Thoracic aorta (tissue), 2 donors: ENCODE data around the gene TM9SF1. TPM values are rescaled to one million over a fixed set of nuclear protein-coding genes. Genes with fewer than 3 reads are reported as not detected.
A peak's percentile ranks its signal among the peaks of the same experiment; 100 is the strongest.

Source experiments
- ATAC-seq: fragments of 150-250 bp; one replicate; pipeline ENCODE4 v1.8.0; 2017; ENCODE audit warnings: low read depth; ENCODE audit not compliant: insufficient number of reproducible peaks, low FRiP score
- DNase-seq: peaks from one replicate; pipeline ENCODE4 v3.0.0-alpha.2; 2020; ENCODE audit warnings: low spot score
- H3K27ac ChIP-seq, 2 donors: fragments of 200-600 bp; sonication (generic); 1 replicate in 1 of 2; 2 replicates in 1 of 2; pipeline ENCODE4 v1.5.1; 2016; ENCODE audit warnings: mild to moderate bottlenecking in 2 of 2, moderate library complexity in 2 of 2
- H3K27me3 ChIP-seq: fragments of 200-600 bp; sonication (generic); replicated peaks from 2 replicates; pipeline ENCODE4 v1.6.0; 2016; ENCODE audit warnings: mild to moderate bottlenecking; ENCODE audit not compliant: insufficient read depth
- H3K36me3 ChIP-seq: fragments of 200-600 bp; sonication (generic); one replicate; pipeline ENCODE4 v1.5.1; 2016
- H3K4me1 ChIP-seq, 2 donors: fragments of 200-600 bp; sonication (generic); 1 replicate in 1 of 2; 2 replicates in 1 of 2; pipeline versions ENCODE4 v1.5.1 to v1.6.0; 2016; ENCODE audit warnings: low read depth in 2 of 2, mild to moderate bottlenecking in 1 of 2; ENCODE audit not compliant: control insufficient read depth in 1 of 2
- H3K4me3 ChIP-seq: fragments of 200-600 bp; sonication (generic); 2 replicates; pipeline ENCODE4 v1.5.1; 2016; ENCODE audit warnings: mild to moderate bottlenecking
- H3K9me3 ChIP-seq: fragments of 200-600 bp; sonication (generic); 2 replicates; pipeline ENCODE4 v1.5.1; 2016
- total RNA-seq, 2 donors: library from RNA; depleted of rRNA; stranded (reverse); fragments of >200 nt; gene quantifications; one replicate each; pipeline versions ENCODE4 v1.1.0 to v1.2.3, GENCODE V29; 2016
- TF ChIP-seq, protein P1 (sequence below): fragments of 200-600 bp; sonication (generic); IDR thresholded peaks from one replicate; pipeline ENCODE4 v1.5.1; 2019; ENCODE audit warnings: antibody characterized with exemption

The TM9SF1 gene
- total RNA-seq, 2 donors from 2014 or later, result 51.8 to 81.9 TPM

DNA sequence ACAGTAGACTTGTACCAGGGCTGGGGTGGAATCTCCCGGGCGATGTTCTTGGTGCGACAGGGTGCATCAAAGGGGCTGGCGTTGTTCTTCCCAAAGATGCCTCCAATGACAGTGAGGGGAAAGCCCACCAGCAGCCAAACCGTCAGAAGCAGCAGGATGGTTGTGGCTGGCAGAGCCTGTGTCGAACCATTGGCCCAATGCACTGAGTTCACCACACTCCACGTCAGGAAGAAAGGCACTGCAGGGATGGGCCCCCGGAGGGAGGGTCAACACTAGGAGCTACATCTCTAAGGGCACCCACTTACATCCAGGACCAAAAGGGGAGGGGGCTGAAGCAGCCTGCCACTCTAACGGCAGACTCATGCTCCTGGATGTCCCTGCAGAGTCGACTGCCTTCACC is 4.8 kb downstream of the TM9SF1 start:
- peaks cover 15% of the 10 kb centered on the region for H3K36me3 ChIP-seq
- TF ChIP-seq, protein P1, sequence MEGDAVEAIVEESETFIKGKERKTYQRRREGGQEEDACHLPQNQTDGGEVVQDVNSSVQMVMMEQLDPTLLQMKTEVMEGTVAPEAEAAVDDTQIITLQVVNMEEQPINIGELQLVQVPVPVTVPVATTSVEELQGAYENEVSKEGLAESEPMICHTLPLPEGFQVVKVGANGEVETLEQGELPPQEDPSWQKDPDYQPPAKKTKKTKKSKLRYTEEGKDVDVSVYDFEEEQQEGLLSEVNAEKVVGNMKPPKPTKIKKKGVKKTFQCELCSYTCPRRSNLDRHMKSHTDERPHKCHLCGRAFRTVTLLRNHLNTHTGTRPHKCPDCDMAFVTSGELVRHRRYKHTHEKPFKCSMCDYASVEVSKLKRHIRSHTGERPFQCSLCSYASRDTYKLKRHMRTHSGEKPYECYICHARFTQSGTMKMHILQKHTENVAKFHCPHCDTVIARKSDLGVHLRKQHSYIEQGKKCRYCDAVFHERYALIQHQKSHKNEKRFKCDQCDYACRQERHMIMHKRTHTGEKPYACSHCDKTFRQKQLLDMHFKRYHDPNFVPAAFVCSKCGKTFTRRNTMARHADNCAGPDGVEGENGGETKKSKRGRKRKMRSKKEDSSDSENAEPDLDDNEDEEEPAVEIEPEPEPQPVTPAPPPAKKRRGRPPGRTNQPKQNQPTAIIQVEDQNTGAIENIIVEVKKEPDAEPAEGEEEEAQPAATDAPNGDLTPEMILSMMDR, result no peak

DNA sequence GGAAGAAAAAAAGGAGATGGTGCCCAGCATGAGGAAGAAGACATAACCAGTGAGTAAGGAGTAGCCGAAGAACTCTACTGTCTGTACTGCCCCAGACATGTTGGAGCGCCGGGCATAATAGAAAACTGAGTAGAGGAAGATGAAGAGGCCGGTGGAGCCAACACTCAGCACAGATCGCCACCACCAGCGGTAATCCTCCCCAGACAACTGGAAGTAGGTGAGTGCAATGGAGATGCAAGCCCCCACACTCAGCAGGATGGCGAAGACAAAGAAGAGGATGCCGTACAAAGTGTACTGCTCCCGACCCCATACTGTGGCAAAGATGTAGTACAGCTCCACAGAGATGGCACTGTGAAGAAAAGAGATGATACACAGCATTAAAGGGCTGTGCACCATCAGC is 5.8 kb downstream of the TM9SF1 start:
- Histone ChIP-seq H3K27me3 (no peaks in the 10 kb centered on the region), H3K4me3 (no peak overlapping the region), H3K27ac (no peak overlapping the region), H3K36me3 (peaks cover 24% of the 10 kb centered on the region), H3K9me3 (no peaks in the 10 kb centered on the region), H3K4me1 (peaks cover 5 to 18% of the 10 kb centered on the region in 2 donors)
- ATAC-seq (no peak), DNase-seq (no peak)
- TF ChIP-seq, protein P1, result no peak

More for the DNA sequence above, 4.8 kb downstream of the TM9SF1 start:
- ATAC-seq (no peak), DNase-seq (no peak)
- H3K27ac ChIP-seq, result no peak overlapping the region
- no peak overlapping the region for H3K4me3 ChIP-seq
- H3K9me3 ChIP-seq, result no peaks in the 10 kb centered on the region
- H3K4me1 ChIP-seq, result peaks cover 5 to 22% of the 10 kb centered on the region in 2 donors
- no peaks in the 10 kb centered on the region for H3K27me3 ChIP-seq

DNA sequence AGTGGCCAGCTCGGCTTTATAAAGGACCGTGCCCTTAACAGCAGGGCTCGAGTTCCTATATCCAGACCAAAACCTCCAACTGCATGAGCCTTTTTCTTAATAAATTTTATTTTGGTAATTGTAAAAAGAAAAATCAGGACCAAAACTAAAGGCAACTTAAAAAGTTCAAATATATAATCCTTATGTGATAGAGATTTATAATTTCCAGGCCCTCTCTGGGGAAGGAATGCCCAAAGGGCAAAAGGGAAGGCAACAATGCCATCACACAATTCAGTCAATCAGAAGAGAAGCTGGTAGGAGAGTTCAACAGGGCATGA is 6.2 kb downstream of the TM9SF1 start:
- Histone ChIP-seq H3K27ac (peak overlapping the region; percentile 10 to 58), H3K27me3 (no peaks in the 10 kb centered on the region), H3K4me1 (peaks cover 5 to 13% of the 10 kb centered on the region in 2 donors), H3K36me3 (peaks cover 29% of the 10 kb centered on the region), H3K4me3 (peak overlapping the region; percentile 82), H3K9me3 (no peaks in the 10 kb centered on the region)
- DNase-seq (no peak), ATAC-seq (no peak)
- TF ChIP-seq, protein P1, result no peak

DNA sequence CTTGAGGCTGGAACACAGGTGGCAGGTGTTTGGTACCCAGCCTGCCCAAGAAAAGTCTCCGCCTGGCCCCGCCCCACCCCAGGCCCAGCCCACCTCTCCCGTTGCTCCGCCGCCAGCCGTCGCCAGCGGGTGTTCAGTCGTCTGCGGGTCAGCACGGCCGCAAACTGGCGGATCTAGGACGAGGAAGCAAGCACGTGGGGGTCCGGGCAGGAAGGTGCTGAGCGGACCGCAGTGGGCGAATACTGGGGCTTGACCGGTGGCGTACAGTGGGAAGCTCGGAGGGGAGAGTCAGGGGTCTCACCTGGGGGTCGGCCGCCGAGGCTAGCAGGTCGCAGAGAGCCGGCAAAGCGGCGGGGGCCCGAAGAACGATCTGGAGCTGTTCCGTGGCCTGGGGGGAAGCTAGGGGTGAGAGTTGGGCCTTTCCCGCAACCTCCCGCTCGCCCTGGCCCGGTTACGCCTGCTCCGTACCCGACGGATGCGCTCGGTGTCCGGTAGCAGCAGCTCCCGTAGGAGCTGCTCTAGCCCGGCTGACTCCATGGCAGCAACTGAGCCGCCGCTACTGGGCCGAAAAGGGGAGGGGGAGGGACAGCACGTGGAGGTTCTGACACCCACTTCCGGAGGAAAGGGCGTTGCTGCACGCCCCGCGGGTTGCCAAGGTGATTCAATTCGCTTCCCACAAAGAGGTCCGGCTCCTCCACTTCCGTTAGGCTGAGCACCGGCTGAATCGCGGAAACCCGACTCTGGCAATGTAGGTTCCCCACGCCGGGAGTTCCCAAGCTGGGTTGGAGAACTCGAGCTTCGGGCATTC is 6.8 kb downstream of the TM9SF1 start, which contains the start of gene IPO4:
Gene IPO4 (minus strand): TSS at position 566 of the 808 bp plus-strand sequence. CDS start 29 bp downstream, at position 537.
- peaks cover 5 to 11% of the 10 kb centered on the region in 2 donors for H3K4me1 ChIP-seq
- H3K36me3 ChIP-seq, result peaks cover 32% of the 10 kb centered on the region
- peak; percentile 89 for ATAC-seq
- no peaks in the 10 kb centered on the region for H3K27me3 ChIP-seq
- H3K9me3 ChIP-seq, result no peaks in the 10 kb centered on the region
- TF ChIP-seq, protein P1, result no peak
- peak within 1 kb of the TSS; percentile 36 to 58 for H3K27ac ChIP-seq
- peak within 1 kb of the TSS; percentile 82 for H3K4me3 ChIP-seq
- peak; percentile 91 for DNase-seq

DNA sequence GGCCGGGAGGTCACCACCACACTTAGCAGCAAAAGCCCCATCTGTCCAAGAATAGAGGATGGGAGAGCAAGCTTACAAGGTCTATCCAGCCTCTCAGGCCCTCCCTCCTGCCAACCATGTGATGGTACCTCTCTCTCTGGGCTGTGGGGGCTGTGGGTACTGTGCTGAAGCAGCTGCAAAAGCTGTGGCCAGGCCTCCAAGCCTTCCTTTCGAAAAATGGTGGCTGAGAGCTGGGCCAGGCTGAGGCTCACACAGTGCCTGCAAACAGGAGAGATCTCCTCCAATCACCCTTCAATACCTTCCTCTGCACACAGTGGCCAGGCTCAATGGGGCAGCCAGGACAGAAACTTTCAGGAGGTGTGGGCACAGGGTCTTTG is 7.7 kb downstream of the TM9SF1 start:
- Histone ChIP-seq H3K27ac (no peak overlapping the region), H3K9me3 (no peaks in the 10 kb centered on the region), H3K4me1 (peaks cover 5 to 11% of the 10 kb centered on the region in 2 donors), H3K4me3 (peak overlapping the region; percentile 82), H3K36me3 (peaks cover 41% of the 10 kb centered on the region), H3K27me3 (no peaks in the 10 kb centered on the region)
- TF ChIP-seq, protein P1, result no peak
- ATAC-seq (no peak), DNase-seq (no peak)
